ENCODE data around the gene EXTL2.
"Not testable (repeated sequence)": the region's sequence is repeated elsewhere in the genome, so short reads cannot be mapped to it uniquely, and the experiment has no call there.

EXTL2 gene

DNA sequence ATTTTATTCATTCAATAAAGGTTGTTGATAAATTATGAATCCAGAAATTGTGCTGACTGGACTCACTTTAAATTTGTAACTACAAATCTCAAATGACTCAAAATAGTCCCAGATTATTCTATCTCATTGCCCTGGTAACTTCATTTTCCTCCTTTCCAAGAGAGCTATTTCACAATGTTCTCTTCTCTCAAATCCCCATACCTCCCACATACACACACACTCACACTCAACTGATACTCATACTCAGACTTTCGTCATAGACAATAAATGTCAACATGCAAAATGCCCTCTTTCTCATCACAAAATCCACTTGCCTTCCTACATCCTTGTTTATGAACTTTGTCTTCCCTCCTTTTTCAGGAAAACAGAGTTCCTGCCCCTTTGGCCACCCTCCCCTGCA, 33.3 kb downstream of the EXTL2 start:
- no peak for DNase-seq (ENCODE audit: low read depth in 1 of 2, low spot score in 1 of 2)

DNA sequence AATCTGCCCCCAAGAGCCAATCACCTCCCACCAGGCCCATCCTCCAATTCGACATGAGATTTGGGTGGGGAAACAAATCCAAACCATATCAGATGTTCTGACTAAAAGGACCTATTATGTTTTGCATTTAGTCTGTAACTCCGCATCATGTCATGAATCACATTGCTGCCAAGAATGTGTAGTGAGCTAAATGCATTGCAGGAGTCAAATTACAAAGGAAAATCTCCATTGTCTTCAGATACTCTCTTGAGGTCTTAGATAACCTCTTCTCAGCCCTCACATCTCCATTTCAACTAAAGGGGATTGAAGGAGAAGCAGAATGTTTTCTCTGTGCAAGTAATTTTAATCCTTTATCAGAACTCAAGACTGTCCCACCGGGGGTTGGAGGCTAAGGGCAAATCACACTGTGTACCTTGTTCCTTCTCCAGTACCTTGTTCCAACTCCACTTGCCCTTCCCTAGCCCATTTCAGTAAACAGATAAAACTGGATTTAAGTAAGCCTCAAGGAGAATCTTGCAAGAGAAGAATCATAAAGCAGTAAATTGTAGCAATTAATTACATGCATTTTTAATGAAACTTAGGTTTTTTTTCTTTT, 34.1 kb downstream of the EXTL2 start:
- no peak for DNase-seq (ENCODE audit: low read depth in 1 of 2, low spot score in 1 of 2)

DNA sequence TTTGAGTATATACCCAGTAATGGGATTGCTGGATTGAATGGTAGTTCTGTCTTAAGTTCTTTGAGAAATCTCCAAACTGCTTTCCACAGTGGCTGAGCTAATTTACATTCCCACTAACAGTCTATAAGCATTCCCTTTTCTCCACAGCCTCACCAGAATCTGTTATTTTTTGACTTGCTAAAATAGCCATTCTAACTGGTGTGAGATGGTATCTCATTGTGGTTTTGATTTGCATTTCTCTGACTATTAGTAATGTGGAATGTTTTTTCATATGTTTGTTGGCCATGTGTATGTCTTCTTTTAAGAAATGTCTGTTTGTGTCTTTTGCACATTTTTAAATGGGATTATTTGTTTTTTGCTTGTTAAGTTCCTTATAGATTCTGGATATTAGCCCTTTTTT, 39.5 kb downstream of the EXTL2 start:
- not testable (repeated sequence) for DNase-seq (ENCODE audit: low read depth in 1 of 2, low spot score in 1 of 2)

DNA sequence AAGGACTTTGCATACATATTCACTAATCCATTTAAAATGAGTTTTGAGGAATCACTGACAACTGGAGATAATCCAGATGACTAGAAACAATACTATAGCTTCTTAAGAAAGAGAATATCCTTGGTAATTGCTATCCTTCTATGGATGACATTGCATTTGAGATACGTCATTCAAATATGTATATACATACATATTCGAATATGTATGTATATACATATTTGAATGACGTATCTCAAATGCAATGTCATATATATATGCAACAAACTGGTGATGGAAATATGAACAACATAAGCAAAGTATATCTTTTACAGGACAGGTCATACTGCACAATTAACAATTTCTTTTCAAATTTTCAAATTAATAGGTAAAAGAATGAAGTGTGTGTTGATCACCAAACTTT, 41.7 kb downstream of the EXTL2 start:
- no peak for DNase-seq (ENCODE audit: low read depth in 1 of 2, low spot score in 1 of 2)

DNA sequence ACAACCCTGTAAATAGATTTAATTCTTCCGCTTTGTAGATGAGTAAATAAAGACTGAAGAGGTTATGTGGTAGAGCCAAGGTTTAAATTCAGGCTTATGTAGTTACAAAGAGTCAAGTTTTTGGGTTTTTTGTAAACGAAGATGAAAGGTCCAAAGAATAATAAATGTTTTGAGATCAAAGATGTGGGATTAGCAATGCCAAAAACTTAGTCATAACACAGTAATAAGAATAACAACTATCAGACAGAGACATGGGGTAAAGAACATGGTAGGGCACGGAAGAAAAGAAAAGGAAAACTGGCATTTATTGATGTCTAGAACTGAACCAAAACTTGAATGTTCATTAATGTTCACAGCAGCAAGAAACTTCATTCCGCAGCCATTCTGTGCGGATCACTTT, 42.9 kb downstream of the EXTL2 start:
- no peak for DNase-seq (ENCODE audit: low read depth in 1 of 2, low spot score in 1 of 2)

DNA sequence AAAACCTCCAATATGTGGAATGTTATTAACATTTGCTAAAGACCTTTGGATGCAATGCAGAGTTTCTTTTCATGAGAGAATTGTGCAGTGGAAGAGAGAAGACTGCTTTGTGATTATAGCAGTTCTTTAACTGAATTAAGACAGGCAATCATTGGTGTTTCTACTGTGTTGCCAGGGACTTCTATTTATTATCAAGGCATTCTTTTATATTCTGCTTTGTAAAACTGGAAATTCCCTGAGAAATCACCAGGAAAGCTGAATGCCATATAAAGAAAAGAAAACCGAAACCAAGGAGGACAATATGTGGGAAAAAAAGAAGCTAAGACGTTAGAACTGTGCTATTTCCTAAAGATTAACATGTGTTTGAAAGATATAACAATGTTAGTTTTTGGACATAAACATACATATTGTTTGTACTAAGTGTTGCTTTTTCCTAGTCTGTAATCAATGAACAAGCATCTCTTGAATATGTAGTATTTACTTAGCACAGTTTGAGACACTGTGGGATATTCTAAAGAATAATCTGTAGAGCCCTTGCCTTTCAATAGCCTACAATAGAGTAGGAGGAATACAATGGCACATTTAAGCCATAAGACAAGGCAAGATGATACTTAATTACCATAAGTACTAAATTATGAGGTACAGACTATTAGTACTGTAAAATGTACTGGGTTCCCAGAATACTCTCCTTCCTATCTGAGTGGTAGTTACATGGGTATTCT, 47.1 kb downstream of the EXTL2 start:
- DNase-seq (ENCODE audit: low read depth in 1 of 2, low spot score in 1 of 2), result no peak

DNA sequence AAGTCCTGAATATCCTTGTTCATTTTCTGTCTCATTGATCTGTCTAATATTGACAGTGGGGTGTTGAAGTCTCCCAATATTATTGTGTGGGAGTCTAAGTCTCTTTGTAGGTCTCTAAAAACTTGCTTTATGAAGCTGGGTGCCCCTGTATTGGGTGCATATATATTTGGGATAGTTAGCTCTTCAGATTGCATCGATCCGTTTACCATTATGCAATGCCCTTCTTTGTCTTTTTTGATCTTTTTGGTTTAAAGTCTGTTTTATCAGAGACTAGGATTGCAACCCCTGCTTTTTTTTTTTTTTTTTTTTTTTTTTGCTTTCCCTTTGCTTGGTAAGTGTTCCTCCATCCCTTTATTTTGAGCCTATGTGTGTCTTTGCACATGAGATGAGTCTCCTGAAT, 51.5 kb downstream of the EXTL2 start:
- DNase-seq (ENCODE audit: low read depth in 1 of 2, low spot score in 1 of 2), result not testable (repeated sequence)

DNA sequence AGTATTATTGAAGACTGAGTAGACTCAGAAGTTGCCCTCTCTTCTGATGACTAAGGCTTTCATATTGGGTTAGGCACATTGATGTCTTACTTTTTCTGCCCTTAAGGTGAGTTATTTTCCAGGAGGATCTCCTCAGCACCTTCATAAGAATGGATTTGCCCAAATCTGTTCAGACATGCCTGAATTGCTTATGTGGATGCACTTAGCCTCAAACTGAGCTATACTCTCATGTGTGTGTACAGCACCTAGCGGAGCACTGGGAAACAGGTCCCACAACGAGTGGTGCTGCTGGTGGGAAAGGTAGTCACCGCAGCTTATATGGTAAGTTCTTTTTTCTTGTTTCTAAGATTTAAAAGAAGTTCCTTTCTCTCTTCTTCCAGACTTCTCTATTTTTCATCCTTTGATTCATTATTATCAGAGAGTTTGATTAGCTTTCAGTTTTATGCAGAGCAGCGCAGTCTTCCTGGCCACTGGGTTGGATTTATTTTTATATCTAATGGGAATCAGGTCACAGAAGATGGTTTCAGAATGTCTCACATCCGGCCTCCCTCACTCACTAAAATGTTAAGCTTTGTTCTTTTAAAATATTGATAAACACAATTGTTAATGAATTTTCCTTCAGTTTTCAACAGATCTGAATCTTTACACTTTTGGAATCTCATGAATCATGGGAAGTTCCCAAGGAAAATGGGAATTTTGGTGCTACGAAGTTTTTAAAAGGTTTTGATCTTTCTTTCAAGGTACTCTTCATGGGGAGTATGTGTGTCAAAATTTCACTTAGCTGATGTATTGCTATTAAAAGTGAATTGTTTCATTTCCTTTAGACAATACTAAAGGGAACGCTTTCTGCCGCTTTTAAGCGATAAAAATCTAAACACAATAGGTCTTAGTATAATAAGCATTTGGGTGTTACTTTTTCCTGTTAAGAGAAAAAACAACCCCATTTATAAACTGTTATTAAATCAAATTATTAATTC, 58.5 kb downstream of the EXTL2 start:
- DNase-seq (ENCODE audit: low read depth in 1 of 2, low spot score in 1 of 2), result no peak

DNA sequence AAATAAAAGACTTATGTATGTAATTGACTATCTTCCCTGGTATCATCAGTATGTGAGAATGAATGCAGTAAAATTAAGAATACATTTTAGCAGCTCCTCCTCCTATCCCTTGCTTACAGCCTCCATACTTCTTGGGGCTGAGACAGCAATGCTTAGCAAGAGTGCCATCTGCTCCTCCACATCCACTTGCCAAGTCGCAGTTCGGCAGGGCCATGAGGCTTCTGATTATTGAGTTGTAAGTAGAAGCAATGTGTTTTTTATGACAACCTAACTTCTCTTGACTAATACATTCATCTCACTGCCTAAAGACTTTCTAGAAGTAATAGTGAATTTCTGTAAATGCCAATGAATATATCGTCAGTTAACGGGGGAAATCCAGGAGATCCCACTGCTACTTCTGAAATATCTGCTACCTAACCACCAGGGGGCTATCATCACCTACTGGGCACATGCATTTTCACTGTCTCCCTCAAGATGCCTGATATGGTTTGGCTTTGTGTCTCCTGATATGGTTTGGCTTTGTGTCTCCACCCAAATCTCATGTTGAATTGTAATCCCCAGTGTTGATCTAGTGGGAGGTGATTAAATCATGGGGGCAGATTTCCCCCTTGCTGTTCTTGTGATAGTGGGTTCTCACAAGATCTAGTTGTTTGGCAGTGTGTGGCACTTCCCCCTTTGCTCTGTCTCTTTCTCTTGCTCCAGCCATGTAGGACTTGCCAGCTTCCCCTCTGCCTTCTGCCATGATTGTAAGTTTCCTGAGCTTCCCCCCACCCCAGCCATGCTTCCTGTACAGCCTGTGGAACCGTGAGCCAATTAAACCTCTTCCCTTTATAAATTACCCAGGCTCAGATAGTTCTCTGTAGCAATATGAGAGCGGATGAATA, 59.6 kb downstream of the EXTL2 start:
- no peak for DNase-seq (ENCODE audit: low read depth in 1 of 2, low spot score in 1 of 2)

DNA sequence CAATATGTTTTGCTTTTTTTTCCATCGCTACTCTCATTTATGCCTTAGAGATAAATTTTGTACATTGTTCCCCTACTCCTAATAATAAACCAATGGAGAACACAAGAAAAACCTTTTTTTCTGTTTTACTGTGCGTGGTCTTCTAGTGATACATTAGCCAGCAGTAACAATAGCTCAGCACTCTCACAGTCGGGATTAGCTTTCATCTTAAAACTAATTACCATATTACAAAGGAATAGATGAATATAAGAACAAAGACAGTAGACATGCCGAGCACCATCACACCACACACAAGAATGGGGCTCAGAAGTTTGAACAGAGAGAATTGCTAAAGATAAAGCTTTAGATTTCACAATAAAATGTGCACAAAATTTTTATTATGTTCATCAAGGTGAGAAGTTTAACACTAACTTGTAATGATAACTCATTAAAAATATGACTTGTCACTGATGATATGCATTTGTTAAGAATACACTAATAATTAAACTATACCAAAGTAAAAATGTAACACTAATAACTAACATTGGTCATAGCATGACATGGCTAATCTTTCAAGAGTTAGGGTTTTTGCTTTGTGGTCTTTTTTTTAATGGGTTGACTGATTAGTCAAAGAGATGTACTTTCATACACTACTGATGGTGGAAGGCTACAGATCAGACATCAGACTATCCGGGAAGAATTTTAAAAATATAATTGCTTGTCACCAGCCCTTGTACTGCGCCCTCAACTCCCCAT, 61.8 kb downstream of the EXTL2 start:
- DNase-seq (ENCODE audit: low read depth in 1 of 2, low spot score in 1 of 2), result no peak

DNA sequence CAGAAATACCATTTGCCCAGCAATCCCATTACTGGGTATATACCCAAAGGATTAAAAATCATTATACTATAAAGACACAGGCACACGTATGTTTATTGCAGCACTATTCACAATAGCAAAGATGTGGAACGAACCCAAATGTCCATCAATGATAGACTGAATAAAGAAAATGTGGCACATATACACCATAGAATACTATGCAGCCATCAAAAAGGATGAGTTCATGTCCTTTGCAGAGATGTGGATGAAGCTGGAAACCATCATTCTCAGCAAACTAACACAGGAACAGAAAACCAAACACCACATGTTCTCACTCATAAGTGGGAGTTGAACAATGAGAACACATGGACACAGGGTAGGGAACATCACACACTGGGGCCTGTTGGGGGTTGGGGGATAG, 69.0 kb downstream of the EXTL2 start:
- not testable (repeated sequence) for DNase-seq (ENCODE audit: low read depth in 1 of 2, low spot score in 1 of 2)
